IMR-90 (cell line): ENCODE measurements around the gene SLC3A2. TPM values are rescaled to one million over a fixed set of nuclear protein-coding genes. Genes with fewer than 3 reads are reported as not detected.

Experiments
- ATAC-seq: fragments of 200-7000 bp; cut with Tn5 transposase; 2 replicates; pipeline ENCODE4 v1.9.1; 2020; ENCODE audit warnings: low read depth, mild to moderate bottlenecking, moderate library complexity
- BruUV-seq: library from RNA; stranded (reverse); fragments of 400-500 nt; replicated peaks from 2 replicates; lab custom pipeline; 2021; lab: Mats Ljungman, UMichigan
- CTCF ChIA-PET: fragments of 300-600 bp; formaldehyde crosslinking; extraction: SDS; loops from one replicate; lab custom pipeline; 2021; ENCODE audit warnings: antibody characterized with exemption; lab: Yijun Ruan, JAX
- POLR2A ChIA-PET: fragments of 300-600 bp; sonication (Branson Sonifier 250); formaldehyde crosslinking; loops from one replicate; lab custom pipeline; 2022; ENCODE audit warnings: antibody characterized with exemption; ENCODE audit not compliant: unreplicated experiment; lab: Charles Lee
- DNase-seq: peaks from one replicate; pipeline ENCODE4 v3.0.0; 2013
- H2AFZ ChIP-seq: replicated peaks from 2 replicates; pipeline ENCODE3; 2013; ENCODE audit warnings: low read length, mild to moderate bottlenecking; ENCODE audit not compliant: poor library complexity
- H2AK5ac ChIP-seq: 2 replicates; pipeline ENCODE4 v1.6.1; 2013; ENCODE audit warnings: low read depth, low read length, inconsistent platforms
- H2AK9ac ChIP-seq: replicated peaks from 2 replicates; pipeline ENCODE3; 2013; ENCODE audit warnings: mild to moderate bottlenecking, low read depth, low read length, moderate library complexity; ENCODE audit not compliant: poor library complexity
- H2BK120ac ChIP-seq: 2 replicates; pipeline ENCODE4 v1.6.1; 2013; ENCODE audit warnings: low read depth, low read length, inconsistent platforms
- H2BK15ac ChIP-seq: 3 replicates; pipeline ENCODE4 v1.6.1; 2013; ENCODE audit warnings: low read depth, low read length, inconsistent platforms
- H2BK20ac ChIP-seq: 2 replicates; pipeline ENCODE4 v1.6.1; 2013; ENCODE audit warnings: low read depth, mild to moderate bottlenecking, inconsistent platforms, low read length, moderate library complexity
- H2BK5ac ChIP-seq: 2 replicates; pipeline ENCODE4 v1.6.1; 2013; ENCODE audit warnings: mild to moderate bottlenecking, low read depth, low read length, inconsistent platforms; ENCODE audit not compliant: poor library complexity, severe bottlenecking
- H3K14ac ChIP-seq: replicated peaks from 2 replicates; pipeline ENCODE4 v1.6.1; 2013; ENCODE audit warnings: low read depth, low read length, inconsistent platforms
- H3K18ac ChIP-seq: 2 replicates; pipeline ENCODE4 v1.6.1; 2013; ENCODE audit warnings: low read depth, low read length, control low read depth
- H3K23ac ChIP-seq: 2 replicates; pipeline ENCODE4 v1.6.1; 2013; ENCODE audit warnings: low read depth, low read length, inconsistent platforms
- H3K27ac ChIP-seq: 2 replicates; pipeline ENCODE4 v1.5.1; 2013; ENCODE audit warnings: mild to moderate bottlenecking, control low read depth, low read length; ENCODE audit not compliant: insufficient read depth
- H3K27me3 ChIP-seq: 2 replicates; pipeline ENCODE4 v1.6.1; 2013; ENCODE audit warnings: low read length; ENCODE audit not compliant: control insufficient read depth, insufficient read depth
- H3K36me3 ChIP-seq: 2 replicates; pipeline ENCODE4 v1.6.1; 2013; ENCODE audit warnings: low read length, mixed read lengths; ENCODE audit not compliant: control insufficient read depth, insufficient read depth
- H3K4ac ChIP-seq: 2 replicates; pipeline ENCODE4 v1.6.1; 2013; ENCODE audit warnings: low read depth, low read length, inconsistent platforms
- H3K4me1 ChIP-seq: 2 replicates; pipeline ENCODE4 v1.6.1; 2013; ENCODE audit warnings: low read length, mixed read lengths; ENCODE audit not compliant: control insufficient read depth, insufficient read depth
- H3K4me2 ChIP-seq: 2 replicates; pipeline ENCODE4 v1.6.1; 2013; ENCODE audit warnings: low read depth, mild to moderate bottlenecking, control low read depth, low read length, moderate library complexity
- H3K4me3 ChIP-seq: 2 replicates; pipeline ENCODE4 v1.5.1; 2013; ENCODE audit warnings: low read depth, mild to moderate bottlenecking, control low read depth, low read length, moderate library complexity; ENCODE audit not compliant: insufficient read depth
- H3K56ac ChIP-seq: 2 replicates; pipeline ENCODE4 v1.6.1; 2013; ENCODE audit warnings: low read length, inconsistent platforms; ENCODE audit not compliant: insufficient read depth; ENCODE audit errors: extremely low read depth
- H3K79me1 ChIP-seq, 2 experiments: 2 replicates each; pipeline ENCODE4 v1.6.1; 2013; ENCODE audit warnings: low read length in 2 of 2, inconsistent platforms in 1 of 2, low read depth in 1 of 2
- H3K9ac ChIP-seq: 2 replicates; pipeline ENCODE4 v1.6.1; 2013; ENCODE audit warnings: low read depth, low read length, control low read depth
- H3K9me1 ChIP-seq: 2 replicates; pipeline ENCODE4 v1.6.1; 2013; ENCODE audit warnings: low read length, inconsistent platforms; ENCODE audit not compliant: insufficient read depth
- H3K9me3 ChIP-seq: 2 replicates; pipeline ENCODE4 v1.6.1; 2013; ENCODE audit warnings: low read length; ENCODE audit not compliant: control insufficient read depth, insufficient read depth
- H4K20me1 ChIP-seq: 2 replicates; pipeline ENCODE4 v1.6.1; 2013; ENCODE audit warnings: low read length, inconsistent platforms; ENCODE audit not compliant: insufficient read depth
- H4K5ac ChIP-seq: 2 replicates; pipeline ENCODE4 v1.6.1; 2013; ENCODE audit warnings: mild to moderate bottlenecking, low read depth, low read length, control low read depth
- H4K8ac ChIP-seq, 2 experiments: 2 replicates each; pipeline ENCODE4 v1.6.1; 2013; ENCODE audit warnings: low read depth in 2 of 2, low read length in 2 of 2, control low read depth in 1 of 2, inconsistent platforms in 1 of 2
- H4K91ac ChIP-seq: 2 replicates; pipeline ENCODE4 v1.6.1; 2013; ENCODE audit warnings: low read depth, low read length, inconsistent platforms; ENCODE audit not compliant: insufficient read depth
- FOS ChIP-seq: fragments of 150-350 bp; IDR thresholded peaks from 2 replicates; pipeline ENCODE4 v1.6.1; 2016; ENCODE audit warnings: low read depth, low read length
- USF2 ChIP-seq: fragments of 150-350 bp; IDR thresholded peaks from 2 replicates; pipeline ENCODE4 v1.6.1; 2017; ENCODE audit warnings: mild to moderate bottlenecking, antibody characterized with exemption, low read length, low read depth
- WGBS, 2 experiments: methylation state at CpG; one replicate each; pipeline versions ENCODE4 v1.1.5 to v1.1.7; 2013; ENCODE audit warnings: missing lambda C conversion rate in 2 of 2; ENCODE audit not compliant: insufficient read length in 1 of 2; ENCODE audit errors: extremely low coverage in 2 of 2; 5-methylcytosine and 5-hydroxymethylcytosine counted together
- dilution Hi-C: fragments of 300-500 bp; cut with HindIII; formaldehyde crosslinking; loops from one replicate; pipeline ENCODE4 v1.14.3; 2018; ENCODE audit warnings: low sequenced_read_pairs; ENCODE audit not compliant: unreplicated experiment
- in situ Hi-C: fragments of 300-500 bp; cut with MboI; formaldehyde crosslinking; loops from 3 replicates; pipeline ENCODE4 v1.14.3; 2019; ENCODE audit warnings: low sequenced_read_pairs, inconsistent platforms, mixed read lengths
- intact Hi-C: fragments of 100-400 bp; cut with micrococcal nuclease; formaldehyde crosslinking; loops from 2 replicates; pipeline ENCODE4 v1.10.0; 2022
- polyA plus RNA-seq, 3 experiments: library from polyadenylated mRNA; depleted of rRNA; stranded (reverse); fragments of >200 nt; gene quantifications; 2 replicates each; pipeline ENCODE4 v1.2.3, GENCODE V29; 2012; ENCODE audit warnings: low replicate concordance in 1 of 3
- total RNA-seq: library from RNA; depleted of rRNA; stranded (reverse); fragments of >200 nt; gene quantifications from 2 replicates; pipeline ENCODE4 v1.2.3, GENCODE V29; 2012

SLC3A2 gene
- total and polyA plus RNA-seq, 2 of the 4 experiments (the other 2 are of a cell fraction), result 140 to 239 TPM

- no peak overlapping the region for H3K56ac ChIP-seq
- H3K23ac ChIP-seq, result no peak overlapping the region
- ChIA-PET CTCF (interaction anchor here (0.6 to 2.0 kb wide), 4 partner anchors 12 to 121 kb away, joined by 3 to 8 read pairs (median 4); partner anchors contain the start of gene SLC3A2), POLR2A (interaction anchor here (1.0 kb wide), 1 partner anchor 13 kb away, joined by 5 read pairs; no protein-coding TSS in a partner anchor)
- H3K9me3 ChIP-seq, result no peaks in the 10 kb centered on the region
- no peak overlapping the region for H3K14ac ChIP-seq
- H2BK20ac ChIP-seq, result no peak overlapping the region
- WGBS, 2 experiments, result 17% methylated on average over 1 of the region's 1 CpG; no CpG with 5 or more reads in 1 of the 2 experiments
- dilution Hi-C loops, result no loop called here
- no peak overlapping the region for H2BK15ac ChIP-seq
- no peak overlapping the region for H2AK5ac ChIP-seq
- peaks cover 11% of the 10 kb centered on the region; the same call in 1 of the 2 replicates for H3K27me3 ChIP-seq
- H2BK5ac ChIP-seq, result no peak overlapping the region
- intact Hi-C loops, result no loop called here
- DNase-seq, result peak; percentile 69
- H4K20me1 ChIP-seq, result no peaks in the 10 kb centered on the region
- peak; percentile 67 for ATAC-seq
- H2BK120ac ChIP-seq, result no peak overlapping the region
- no peak overlapping the region for H4K91ac ChIP-seq
- no peak overlapping the region for H3K4me3 ChIP-seq
- H3K18ac ChIP-seq, result no peak overlapping the region; the same call in 1 of the 2 replicates
- peaks cover 3% of the 10 kb centered on the region; the same call in 1 of the 2 replicates for H3K4me1 ChIP-seq
- peak overlapping the region; percentile 25; the same call in 1 of the 2 replicates for H3K27ac ChIP-seq
- 0 out of 2 replicates have a peak overlapping the region, but pooled peaks have one; percentile 36 for H3K4me2 ChIP-seq
- H3K9me1 ChIP-seq, result no peaks in the 10 kb centered on the region
- H2AK9ac ChIP-seq, result no peak overlapping the region
- H3K4ac ChIP-seq, result no peak overlapping the region
- in situ Hi-C loops, result loop anchor here (10.0 kb wide), 1 partner anchor 302 kb away; no protein-coding TSS in a partner anchor
- H4K8ac ChIP-seq, result no peak overlapping the region
- no peak for TF ChIP-seq USF2
- peak; percentile 64 for TF ChIP-seq FOS
- no peak overlapping the region for H4K5ac ChIP-seq
- no TSS peak for BruUV-seq
- H3K9ac ChIP-seq, result no peak overlapping the region
- no peaks in the 10 kb centered on the region for H3K79me1 ChIP-seq
- H2AFZ ChIP-seq, result no peak overlapping the region
- H3K36me3 ChIP-seq, result no peaks in the 10 kb centered on the region
Observed at GRCh38 chr11:62902932-62903331, 22.2 kb downstream of the SLC3A2 start.
